ENCODE data around the gene SIL1.
A peak's percentile ranks its signal among the peaks of the same experiment; 100 is the strongest.
"Not testable (repeated sequence)": the region's sequence is repeated elsewhere in the genome, so short reads cannot be mapped to it uniquely, and the experiment has no call there.

SIL1 gene

DNA sequence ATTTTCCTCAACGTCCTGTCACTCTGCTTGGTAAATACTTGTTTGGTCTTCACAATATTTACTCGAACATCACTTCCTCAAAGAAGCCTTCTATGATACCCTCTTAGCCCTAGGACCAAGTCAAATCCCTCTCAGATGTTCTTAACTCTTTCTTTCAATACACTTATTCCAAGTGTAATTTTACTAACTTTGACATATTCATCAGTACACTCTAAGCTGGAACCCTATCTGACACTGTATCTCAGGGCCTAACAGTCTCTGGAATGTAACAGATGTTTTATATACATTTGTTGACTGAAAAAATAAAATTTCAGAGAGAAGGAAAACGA is 19.6 kb downstream of the SIL1 start:
- no peak overlapping the region for H2BK15ac ChIP-seq (ENCODE audit: low read depth, poor library complexity, severe bottlenecking)
- no peak overlapping the region for H2AK5ac ChIP-seq (ENCODE audit: low read length, severe bottlenecking)
- H3K4me1 ChIP-seq (ENCODE audit: control insufficient read depth, insufficient read depth, low read depth, low read length), result peaks cover 6% of the 10 kb centered on the region
- H3K79me1 ChIP-seq (replicated peaks; ENCODE audit: low read length, poor library complexity, severe bottlenecking), result peaks cover 37% of the 10 kb centered on the region
- H3K4ac ChIP-seq (ENCODE audit: low read depth in 1 of 2, low read length in 2 of 2), result no peak overlapping the region
- no peak overlapping the region for H3K14ac ChIP-seq (ENCODE audit: low read length in 2 of 2)
- no peak overlapping the region for H3K4me2 ChIP-seq (ENCODE audit: low read length, poor library complexity, severe bottlenecking)
- no peaks in the 10 kb centered on the region for H3K27me3 ChIP-seq (ENCODE audit: control insufficient read depth in 1 of 2, insufficient read depth in 1 of 2, low read length in 2 of 2)
- H2BK12ac ChIP-seq (ENCODE audit: low read length in 2 of 2), result no peak overlapping the region
- no peak overlapping the region for H4K8ac ChIP-seq (ENCODE audit: low read length)
- H3K36me3 ChIP-seq (ENCODE audit: control insufficient read depth in 1 of 2, insufficient read depth in 2 of 2, low read depth in 1 of 2, low read length in 2 of 2), result no peaks in the 10 kb centered on the region
- H3K18ac ChIP-seq (ENCODE audit: low read depth in 1 of 2, low read length in 2 of 2), result no peak overlapping the region
- no peak for DNase-seq
- H2BK120ac ChIP-seq (ENCODE audit: low read depth, low read length), result no peak overlapping the region
- H3K27ac ChIP-seq (ENCODE audit: low read length, poor library complexity, severe bottlenecking), result no peak overlapping the region
- no peak overlapping the region for H3K23ac ChIP-seq (ENCODE audit: low read length in 2 of 2)
- H3K9me3 ChIP-seq (ENCODE audit: control insufficient read depth, low read length), result no peaks in the 10 kb centered on the region
- peak overlapping the region; percentile 53 for H3K9ac ChIP-seq (ENCODE audit: low read length)
- no peak overlapping the region for H2BK5ac ChIP-seq (ENCODE audit: low read depth, low read length, poor library complexity, severe bottlenecking)
- H3K4me3 ChIP-seq (ENCODE audit: insufficient read depth in 1 of 2, low read depth in 1 of 2, low read length in 2 of 2), result no peak overlapping the region
- H4K91ac ChIP-seq (ENCODE audit: low read length), result no peak overlapping the region
- no peak overlapping the region for H2AFZ ChIP-seq (ENCODE audit: low read depth, low read length)
- 46% methylated on average over 3 of the region's 3 CpGs for WGBS

DNA sequence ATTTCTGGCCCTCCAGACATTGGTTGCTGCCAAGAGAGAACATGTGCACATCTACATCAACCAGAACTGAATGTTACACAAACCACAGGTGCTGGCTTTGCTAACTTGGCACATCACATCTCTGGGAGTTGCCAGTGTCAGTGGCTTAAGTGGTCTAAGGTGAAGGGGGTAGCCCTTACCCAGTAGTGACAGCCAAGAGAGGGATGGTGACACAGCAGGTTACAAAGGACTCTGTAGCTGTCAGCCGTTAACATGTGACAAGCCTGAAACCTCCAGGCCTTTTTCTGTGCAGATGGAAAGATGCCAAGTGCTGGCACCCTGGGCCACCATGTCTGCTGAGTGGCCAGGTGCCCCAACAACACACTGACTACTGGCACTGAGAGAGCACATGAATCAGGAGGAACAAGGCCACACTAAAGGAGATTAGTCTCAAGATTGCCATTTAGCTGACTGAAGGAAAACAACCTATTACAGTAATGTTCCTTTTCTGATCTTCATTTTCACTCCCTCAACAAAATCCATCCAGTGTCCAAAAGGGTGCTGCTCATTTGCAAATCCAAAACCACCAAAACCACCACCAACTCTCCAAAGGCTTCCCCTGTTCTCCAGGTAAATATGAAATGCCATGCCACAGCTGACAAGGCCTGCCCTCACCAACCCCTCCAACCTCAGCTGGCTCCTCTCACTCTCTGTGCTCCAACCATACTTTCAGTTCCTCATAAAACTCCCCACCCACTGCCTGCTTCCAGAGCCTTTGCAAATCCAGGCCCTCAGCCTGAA is 20.2 kb downstream of the SIL1 start:
- Histone ChIP-seq H2BK5ac (ENCODE audit: low read depth, low read length, poor library complexity, severe bottlenecking) (no peak overlapping the region), H3K27me3 (ENCODE audit: control insufficient read depth in 1 of 2, insufficient read depth in 1 of 2, low read length in 2 of 2) (no peaks in the 10 kb centered on the region), H2AFZ (ENCODE audit: low read depth, low read length) (no peak overlapping the region), H2BK120ac (ENCODE audit: low read depth, low read length) (no peak overlapping the region), H4K8ac (ENCODE audit: low read length) (peak overlapping the region; percentile 35), H3K14ac (ENCODE audit: low read length in 2 of 2) (no peak overlapping the region), H3K4me3 (ENCODE audit: insufficient read depth in 1 of 2, low read depth in 1 of 2, low read length in 2 of 2) (peak overlapping the region in 1 of 2 experiments; percentile 15), H3K4me2 (ENCODE audit: low read length, poor library complexity, severe bottlenecking) (no peak overlapping the region), H3K18ac (ENCODE audit: low read depth in 1 of 2, low read length in 2 of 2) (no peak overlapping the region), H3K79me1 (replicated peaks; ENCODE audit: low read length, poor library complexity, severe bottlenecking) (peaks cover 36% of the 10 kb centered on the region), H3K23ac (ENCODE audit: low read length in 2 of 2) (no peak overlapping the region), H4K91ac (ENCODE audit: low read length) (no peak overlapping the region), H3K9ac (ENCODE audit: low read length) (peak overlapping the region; percentile 53), H2BK15ac (ENCODE audit: low read depth, poor library complexity, severe bottlenecking) (no peak overlapping the region), H3K27ac (ENCODE audit: low read length, poor library complexity, severe bottlenecking) (no peak overlapping the region), H2AK5ac (ENCODE audit: low read length, severe bottlenecking) (no peak overlapping the region), H3K36me3 (ENCODE audit: control insufficient read depth in 1 of 2, insufficient read depth in 2 of 2, low read depth in 1 of 2, low read length in 2 of 2) (no peaks in the 10 kb centered on the region), H3K4ac (ENCODE audit: low read depth in 1 of 2, low read length in 2 of 2) (no peak overlapping the region), H3K4me1 (ENCODE audit: control insufficient read depth, insufficient read depth, low read depth, low read length) (peaks cover 5% of the 10 kb centered on the region), H3K9me3 (ENCODE audit: control insufficient read depth, low read length) (no peaks in the 10 kb centered on the region), H2BK12ac (ENCODE audit: low read length in 2 of 2) (no peak overlapping the region)
- peak; percentile 29 for DNase-seq
- WGBS, result 100% methylated on average over 1 of the region's 1 CpG

DNA sequence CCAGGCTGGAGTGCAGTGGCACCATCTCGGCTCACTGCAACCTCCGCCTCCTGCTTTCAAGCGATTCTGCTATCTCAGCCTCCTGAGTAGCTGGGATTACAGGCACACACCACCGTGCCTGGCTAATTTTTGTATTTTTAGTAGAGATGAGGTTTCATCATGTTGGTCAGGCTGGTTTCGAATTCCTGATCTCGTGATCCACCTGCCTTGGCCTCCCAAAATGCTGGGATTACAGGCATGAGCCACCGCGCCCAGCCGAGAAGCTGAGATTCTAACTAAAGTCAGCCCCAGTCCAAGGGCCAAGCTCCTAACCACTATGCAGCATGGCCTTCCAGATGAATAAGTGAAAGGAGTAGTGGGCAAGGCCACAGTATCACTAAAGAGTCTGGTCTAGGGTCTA is 20.9 kb downstream of the SIL1 start:
- H3K18ac ChIP-seq (ENCODE audit: low read depth in 1 of 2, low read length in 2 of 2); H3K4me3 ChIP-seq (ENCODE audit: insufficient read depth in 1 of 2, low read depth in 1 of 2, low read length in 2 of 2); H3K27ac ChIP-seq (ENCODE audit: low read length, poor library complexity, severe bottlenecking); H3K27me3 ChIP-seq (ENCODE audit: control insufficient read depth in 1 of 2, insufficient read depth in 1 of 2, low read length in 2 of 2); H2AK5ac ChIP-seq (ENCODE audit: low read length, severe bottlenecking); H3K23ac ChIP-seq (ENCODE audit: low read length in 2 of 2); H2BK15ac ChIP-seq (ENCODE audit: low read depth, poor library complexity, severe bottlenecking); H3K9me3 ChIP-seq (ENCODE audit: control insufficient read depth, low read length); H3K4me2 ChIP-seq (ENCODE audit: low read length, poor library complexity, severe bottlenecking); H2BK5ac ChIP-seq (ENCODE audit: low read depth, low read length, poor library complexity, severe bottlenecking); H2BK12ac ChIP-seq (ENCODE audit: low read length in 2 of 2); DNase-seq; H3K4ac ChIP-seq (ENCODE audit: low read depth in 1 of 2, low read length in 2 of 2); H3K4me1 ChIP-seq (ENCODE audit: control insufficient read depth, insufficient read depth, low read depth, low read length); H3K36me3 ChIP-seq (ENCODE audit: control insufficient read depth in 1 of 2, insufficient read depth in 2 of 2, low read depth in 1 of 2, low read length in 2 of 2); H2AFZ ChIP-seq (ENCODE audit: low read depth, low read length); H3K14ac ChIP-seq (ENCODE audit: low read length in 2 of 2); H4K8ac ChIP-seq (ENCODE audit: low read length); H4K91ac ChIP-seq (ENCODE audit: low read length); H2BK120ac ChIP-seq (ENCODE audit: low read depth, low read length); H3K9ac ChIP-seq (ENCODE audit: low read length): not testable (repeated sequence)
- H3K79me1 ChIP-seq (replicated peaks; ENCODE audit: low read length, poor library complexity, severe bottlenecking), result peaks cover 38% of the 10 kb centered on the region
- 100% methylated on average over 9 of the region's 9 CpGs for WGBS

DNA sequence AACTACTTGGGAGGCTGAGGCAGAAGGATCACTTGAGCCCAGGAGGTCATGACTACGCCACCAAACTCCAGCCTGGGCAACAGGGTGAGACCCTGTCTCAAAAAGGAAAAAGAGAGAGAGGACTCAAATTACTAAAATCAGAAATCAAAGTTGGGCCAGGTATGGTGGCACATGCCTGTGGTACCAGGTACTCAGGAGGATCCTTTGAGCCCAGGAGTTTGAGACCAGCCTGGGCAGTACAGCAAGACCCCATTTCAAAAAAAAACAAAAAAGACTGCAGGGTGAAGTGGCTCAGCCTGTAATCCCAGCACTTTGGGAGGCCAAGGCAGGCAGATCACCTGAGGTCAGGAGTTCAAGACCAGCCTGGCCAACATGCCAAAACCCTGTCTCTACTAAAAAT is 23.8 kb downstream of the SIL1 start:
- not testable (repeated sequence) for H2BK5ac ChIP-seq (ENCODE audit: low read depth, low read length, poor library complexity, severe bottlenecking); H3K9me3 ChIP-seq (ENCODE audit: control insufficient read depth, low read length); H2BK120ac ChIP-seq (ENCODE audit: low read depth, low read length); H2BK12ac ChIP-seq (ENCODE audit: low read length in 2 of 2); H4K8ac ChIP-seq (ENCODE audit: low read length); H3K36me3 ChIP-seq (ENCODE audit: control insufficient read depth in 1 of 2, insufficient read depth in 2 of 2, low read depth in 1 of 2, low read length in 2 of 2); H3K27me3 ChIP-seq (ENCODE audit: control insufficient read depth in 1 of 2, insufficient read depth in 1 of 2, low read length in 2 of 2); H3K18ac ChIP-seq (ENCODE audit: low read depth in 1 of 2, low read length in 2 of 2); H3K9ac ChIP-seq (ENCODE audit: low read length); H3K14ac ChIP-seq (ENCODE audit: low read length in 2 of 2); H4K91ac ChIP-seq (ENCODE audit: low read length); H3K4me3 ChIP-seq (ENCODE audit: insufficient read depth in 1 of 2, low read depth in 1 of 2, low read length in 2 of 2); H3K27ac ChIP-seq (ENCODE audit: low read length, poor library complexity, severe bottlenecking); H2AFZ ChIP-seq (ENCODE audit: low read depth, low read length); H3K4me2 ChIP-seq (ENCODE audit: low read length, poor library complexity, severe bottlenecking); H2BK15ac ChIP-seq (ENCODE audit: low read depth, poor library complexity, severe bottlenecking); H3K23ac ChIP-seq (ENCODE audit: low read length in 2 of 2); H2AK5ac ChIP-seq (ENCODE audit: low read length, severe bottlenecking); H3K4me1 ChIP-seq (ENCODE audit: control insufficient read depth, insufficient read depth, low read depth, low read length); DNase-seq; H3K4ac ChIP-seq (ENCODE audit: low read depth in 1 of 2, low read length in 2 of 2)
- peaks cover 27% of the 10 kb centered on the region for H3K79me1 ChIP-seq (replicated peaks; ENCODE audit: low read length, poor library complexity, severe bottlenecking)
- 100% methylated on average over 1 of the region's 1 CpG for WGBS

Measured in mesenchymal stem cell (in vitro differentiated cells and primary cell).